ENCODE measurements around the gene CYBA. TPM values are rescaled to one million over a fixed set of nuclear protein-coding genes. Genes with fewer than 3 reads are reported as not detected.
A peak's percentile ranks its signal among the peaks of the same experiment; 100 is the strongest.

Gene CYBA
- total RNA-seq, 1 donor, result 250 TPM

DNA sequence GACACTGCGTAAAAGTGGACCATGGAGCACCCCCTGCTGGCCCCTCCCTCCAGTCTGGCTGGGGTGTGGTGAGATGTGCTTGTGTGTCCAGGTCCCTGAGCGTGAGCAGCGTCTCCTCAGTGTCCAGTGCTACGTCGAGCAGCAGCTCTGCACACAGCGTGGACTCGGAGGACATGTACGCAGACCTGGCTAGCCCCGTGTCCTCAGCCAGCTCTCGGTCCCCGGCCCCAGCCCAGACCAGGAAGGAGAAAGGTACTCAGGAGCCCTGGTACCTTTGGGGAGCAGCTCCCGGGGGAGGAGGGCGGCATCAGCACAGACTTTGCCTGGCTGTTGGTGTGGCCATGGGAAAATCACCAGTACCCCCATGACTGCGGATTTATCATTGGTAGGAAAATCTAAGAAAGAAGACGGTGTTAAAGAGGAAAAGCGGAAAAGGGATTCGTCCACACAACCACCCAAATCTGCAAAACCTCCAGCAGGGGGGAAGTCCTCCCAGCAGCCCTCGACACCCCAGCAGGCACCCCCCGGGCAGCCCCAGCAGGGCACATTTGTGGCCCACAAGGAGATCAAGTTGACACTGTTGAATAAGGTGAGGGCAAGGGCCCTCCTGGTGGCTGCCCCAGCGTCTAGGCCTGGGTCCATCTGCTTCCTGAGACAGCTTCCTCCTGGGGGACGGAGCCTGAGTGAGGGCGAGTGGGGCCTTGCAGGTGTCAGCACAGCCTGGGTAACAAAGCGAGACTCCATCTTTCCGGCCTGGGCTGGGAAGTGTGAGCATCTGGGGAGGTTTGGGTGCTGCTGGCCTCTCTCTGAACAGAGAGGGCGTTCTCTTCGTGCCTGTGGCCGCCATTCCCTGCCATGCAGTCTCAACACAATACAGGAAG, 23.1 kb downstream of the CYBA start:
- Histone ChIP-seq H3K36me3 (ENCODE audit: insufficient read depth, low read length) (peaks cover 49% of the 10 kb centered on the region), H3K9me3 (ENCODE audit: low read depth, low read length) (no peaks in the 10 kb centered on the region), H4K20me1 (ENCODE audit: insufficient read depth, low read length) (peaks cover 3% of the 10 kb centered on the region), H2AFZ (ENCODE audit: low read length) (no peak overlapping the region), H3K27ac (ENCODE audit: low read depth, low read length) (no peak overlapping the region), H3K27me3 (ENCODE audit: insufficient read depth, low read length) (no peaks in the 10 kb centered on the region), H3K4me2 (ENCODE audit: insufficient read depth, low read length) (no peak overlapping the region), H3K79me2 (ENCODE audit: insufficient read depth, low read length) (no peaks in the 10 kb centered on the region), H3K4me1 (ENCODE audit: insufficient read depth, low read length) (no peaks in the 10 kb centered on the region), H3K4me3 (ENCODE audit: insufficient read depth, low read length) (no peak overlapping the region)
- TF ChIP-seq, protein P1, sequence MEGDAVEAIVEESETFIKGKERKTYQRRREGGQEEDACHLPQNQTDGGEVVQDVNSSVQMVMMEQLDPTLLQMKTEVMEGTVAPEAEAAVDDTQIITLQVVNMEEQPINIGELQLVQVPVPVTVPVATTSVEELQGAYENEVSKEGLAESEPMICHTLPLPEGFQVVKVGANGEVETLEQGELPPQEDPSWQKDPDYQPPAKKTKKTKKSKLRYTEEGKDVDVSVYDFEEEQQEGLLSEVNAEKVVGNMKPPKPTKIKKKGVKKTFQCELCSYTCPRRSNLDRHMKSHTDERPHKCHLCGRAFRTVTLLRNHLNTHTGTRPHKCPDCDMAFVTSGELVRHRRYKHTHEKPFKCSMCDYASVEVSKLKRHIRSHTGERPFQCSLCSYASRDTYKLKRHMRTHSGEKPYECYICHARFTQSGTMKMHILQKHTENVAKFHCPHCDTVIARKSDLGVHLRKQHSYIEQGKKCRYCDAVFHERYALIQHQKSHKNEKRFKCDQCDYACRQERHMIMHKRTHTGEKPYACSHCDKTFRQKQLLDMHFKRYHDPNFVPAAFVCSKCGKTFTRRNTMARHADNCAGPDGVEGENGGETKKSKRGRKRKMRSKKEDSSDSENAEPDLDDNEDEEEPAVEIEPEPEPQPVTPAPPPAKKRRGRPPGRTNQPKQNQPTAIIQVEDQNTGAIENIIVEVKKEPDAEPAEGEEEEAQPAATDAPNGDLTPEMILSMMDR (IDR thresholded peaks at IDR 0.05; ENCODE audit: extremely low read depth, low read depth, low read length), result no peak
- no peak for DNase-seq (ENCODE audit: insufficient read length, low spot score, missing footprints)

DNA sequence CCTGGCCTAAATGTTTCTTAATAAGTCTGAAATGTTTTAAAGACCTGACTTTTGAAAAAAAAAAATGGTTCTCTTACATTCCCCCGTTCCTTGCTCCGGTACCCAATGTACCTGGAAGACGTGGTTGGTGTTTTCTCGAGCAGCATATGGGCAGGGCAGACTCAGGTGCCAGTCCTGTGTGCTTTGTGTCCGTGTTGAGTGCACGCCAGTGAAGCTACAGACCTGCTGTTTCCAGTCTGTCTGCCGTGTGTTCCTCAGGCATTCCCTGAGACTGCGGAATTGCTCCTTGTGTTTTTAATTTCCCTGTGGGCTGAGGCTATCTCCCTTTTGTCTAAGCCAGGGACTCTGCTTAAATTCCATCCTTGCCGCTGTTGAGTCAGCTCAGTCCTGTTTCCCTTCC, 24.2 kb downstream of the CYBA start:
- no peaks in the 10 kb centered on the region for H3K79me2 ChIP-seq (ENCODE audit: insufficient read depth, low read length)
- H4K20me1 ChIP-seq (ENCODE audit: insufficient read depth, low read length), result peaks cover 3% of the 10 kb centered on the region
- no peaks in the 10 kb centered on the region for H3K4me1 ChIP-seq (ENCODE audit: insufficient read depth, low read length)
- H3K4me3 ChIP-seq (ENCODE audit: insufficient read depth, low read length), result no peak overlapping the region
- H3K27ac ChIP-seq (ENCODE audit: low read depth, low read length), result no peak overlapping the region
- no peak for DNase-seq (ENCODE audit: insufficient read length, low spot score, missing footprints)
- TF ChIP-seq, protein P1 (IDR thresholded peaks at IDR 0.05; ENCODE audit: extremely low read depth, low read depth, low read length), result no peak
- H3K27me3 ChIP-seq (ENCODE audit: insufficient read depth, low read length), result no peaks in the 10 kb centered on the region
- no peaks in the 10 kb centered on the region for H3K9me3 ChIP-seq (ENCODE audit: low read depth, low read length)
- H2AFZ ChIP-seq (ENCODE audit: low read length), result no peak overlapping the region
- no peak overlapping the region for H3K4me2 ChIP-seq (ENCODE audit: insufficient read depth, low read length)
- H3K36me3 ChIP-seq (ENCODE audit: insufficient read depth, low read length), result peaks cover 59% of the 10 kb centered on the region

DNA sequence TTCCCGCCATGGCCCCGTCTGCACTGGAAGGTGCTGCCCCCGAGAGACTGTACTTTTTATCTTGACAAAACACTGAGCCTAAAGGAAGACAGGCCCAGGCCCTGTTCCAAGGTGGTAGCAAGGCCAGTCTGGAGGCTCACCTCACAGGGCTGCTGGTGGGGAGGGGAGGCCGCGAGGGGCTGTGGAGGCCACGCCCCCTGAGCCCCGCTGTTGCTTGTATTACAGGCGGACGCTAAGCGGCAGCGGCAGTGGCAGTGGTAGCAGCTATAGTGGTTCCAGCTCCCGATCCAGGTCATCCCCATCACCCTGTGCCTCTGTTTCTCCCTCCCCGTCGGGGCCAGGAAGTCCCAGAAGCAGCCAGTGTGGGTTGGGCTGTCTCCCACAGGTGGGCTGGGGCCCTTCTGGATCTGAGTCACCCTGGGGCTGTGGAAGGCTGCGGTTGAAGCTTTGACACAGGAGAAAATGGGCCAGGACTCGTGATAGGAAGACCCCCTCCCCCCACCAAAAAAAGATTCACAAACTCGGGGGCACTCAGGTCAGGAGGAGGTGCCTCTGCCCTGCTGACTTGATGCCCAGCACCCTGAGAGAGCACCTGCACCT, 25.8 kb downstream of the CYBA start:
- no peak overlapping the region for H2AFZ ChIP-seq (ENCODE audit: low read length)
- DNase-seq (ENCODE audit: insufficient read length, low spot score, missing footprints), result no peak
- H3K36me3 ChIP-seq (ENCODE audit: insufficient read depth, low read length), result peaks cover 56% of the 10 kb centered on the region
- TF ChIP-seq, protein P1 (IDR thresholded peaks at IDR 0.05; ENCODE audit: extremely low read depth, low read depth, low read length), result no peak
- H3K4me2 ChIP-seq (ENCODE audit: insufficient read depth, low read length), result no peak overlapping the region
- H3K79me2 ChIP-seq (ENCODE audit: insufficient read depth, low read length), result peaks cover under 1% of the 10 kb centered on the region
- H4K20me1 ChIP-seq (ENCODE audit: insufficient read depth, low read length), result peaks cover 6% of the 10 kb centered on the region
- H3K4me1 ChIP-seq (ENCODE audit: insufficient read depth, low read length), result no peaks in the 10 kb centered on the region
- H3K27ac ChIP-seq (ENCODE audit: low read depth, low read length), result no peak overlapping the region
- H3K27me3 ChIP-seq (ENCODE audit: insufficient read depth, low read length), result no peaks in the 10 kb centered on the region
- no peak overlapping the region for H3K4me3 ChIP-seq (ENCODE audit: insufficient read depth, low read length)
- no peaks in the 10 kb centered on the region for H3K9me3 ChIP-seq (ENCODE audit: low read depth, low read length)

DNA sequence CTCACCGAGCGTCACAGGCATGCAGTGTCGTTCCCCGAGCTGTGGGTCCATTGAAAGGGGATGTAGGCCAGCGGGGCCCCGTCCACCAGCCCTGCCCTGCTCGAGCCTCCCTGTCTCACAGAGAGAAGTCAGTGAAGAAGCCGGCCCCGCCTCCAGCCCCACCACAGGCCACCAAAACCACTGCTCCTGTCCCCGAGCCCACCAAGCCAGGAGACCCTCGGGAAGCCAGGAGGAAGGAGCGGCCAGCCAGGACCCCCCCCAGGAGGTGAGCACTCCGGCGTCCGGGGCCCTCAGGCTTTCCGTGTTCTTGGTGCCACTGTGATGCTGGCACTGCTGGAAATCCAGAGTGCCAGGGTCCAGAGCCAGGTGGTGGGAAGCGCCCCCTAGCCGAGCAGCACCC, 26.4 kb downstream of the CYBA start:
- DNase-seq (ENCODE audit: insufficient read length, low spot score, missing footprints), result peak; percentile 80
- Histone ChIP-seq H3K4me3 (ENCODE audit: insufficient read depth, low read length) (no peak overlapping the region), H3K27ac (ENCODE audit: low read depth, low read length) (no peak overlapping the region), H2AFZ (ENCODE audit: low read length) (no peak overlapping the region), H3K4me2 (ENCODE audit: insufficient read depth, low read length) (no peak overlapping the region), H3K36me3 (ENCODE audit: insufficient read depth, low read length) (peaks cover 50% of the 10 kb centered on the region), H4K20me1 (ENCODE audit: insufficient read depth, low read length) (peaks cover 6% of the 10 kb centered on the region), H3K27me3 (ENCODE audit: insufficient read depth, low read length) (no peaks in the 10 kb centered on the region), H3K4me1 (ENCODE audit: insufficient read depth, low read length) (no peaks in the 10 kb centered on the region), H3K9me3 (ENCODE audit: low read depth, low read length) (no peaks in the 10 kb centered on the region), H3K79me2 (ENCODE audit: insufficient read depth, low read length) (peaks cover 7% of the 10 kb centered on the region)
- TF ChIP-seq, protein P1 (IDR thresholded peaks at IDR 0.05; ENCODE audit: extremely low read depth, low read depth, low read length), result no peak

Data from osteoblast (primary cell).